ENCODE results near the gene PLCH1.

PLCH1 gene

DNA sequence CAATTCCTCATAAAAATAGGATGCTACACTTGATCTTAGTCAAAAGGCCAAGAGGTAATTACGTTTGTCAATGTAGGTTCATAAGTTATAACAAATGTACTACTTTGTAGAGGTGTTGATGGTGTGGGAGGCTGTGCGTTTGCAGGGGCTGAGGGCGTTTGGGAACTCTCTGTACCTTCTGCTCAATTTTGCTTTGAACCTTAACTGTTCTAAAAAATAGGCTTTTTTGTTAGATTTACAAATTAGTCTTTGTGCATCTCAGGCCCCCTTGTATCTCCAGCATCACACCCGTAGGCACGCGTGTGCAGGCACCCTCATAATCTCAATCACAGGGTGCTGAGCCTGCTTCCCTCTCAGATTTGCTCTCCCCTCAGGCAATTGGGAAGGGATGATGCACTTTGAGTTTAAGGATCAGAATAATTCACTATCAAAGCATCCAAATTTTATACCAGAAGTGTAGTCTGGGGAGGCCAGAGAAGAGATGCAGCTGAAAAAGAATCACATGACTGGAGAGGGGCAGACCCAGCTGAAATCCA is 415.3 kb downstream of the PLCH1 start:
- H2AFZ ChIP-seq (ENCODE audit: low read length) = no peak overlapping the region
- no peaks in the 10 kb centered on the region for H3K9me3 ChIP-seq (ENCODE audit: low read length)
- no peaks in the 10 kb centered on the region for H3F3A ChIP-seq (ENCODE audit: insufficient read depth, low read length)
- no peaks in the 10 kb centered on the region for H3K79me2 ChIP-seq (ENCODE audit: insufficient read depth, low read length)
- H3K4me2 ChIP-seq (ENCODE audit: low read length) = no peak overlapping the region
- no peak overlapping the region for H3K9ac ChIP-seq (ENCODE audit: low read length)
- no peaks in the 10 kb centered on the region; the same call in 1 of the 2 replicates for H3K27me3 ChIP-seq (ENCODE audit: insufficient read depth, low read length)
- no peak for TF ChIP-seq EZH2 (IDR thresholded peaks at IDR 0.05; ENCODE audit: borderline replicate concordance, low read length)
- TF ChIP-seq, protein P1, sequence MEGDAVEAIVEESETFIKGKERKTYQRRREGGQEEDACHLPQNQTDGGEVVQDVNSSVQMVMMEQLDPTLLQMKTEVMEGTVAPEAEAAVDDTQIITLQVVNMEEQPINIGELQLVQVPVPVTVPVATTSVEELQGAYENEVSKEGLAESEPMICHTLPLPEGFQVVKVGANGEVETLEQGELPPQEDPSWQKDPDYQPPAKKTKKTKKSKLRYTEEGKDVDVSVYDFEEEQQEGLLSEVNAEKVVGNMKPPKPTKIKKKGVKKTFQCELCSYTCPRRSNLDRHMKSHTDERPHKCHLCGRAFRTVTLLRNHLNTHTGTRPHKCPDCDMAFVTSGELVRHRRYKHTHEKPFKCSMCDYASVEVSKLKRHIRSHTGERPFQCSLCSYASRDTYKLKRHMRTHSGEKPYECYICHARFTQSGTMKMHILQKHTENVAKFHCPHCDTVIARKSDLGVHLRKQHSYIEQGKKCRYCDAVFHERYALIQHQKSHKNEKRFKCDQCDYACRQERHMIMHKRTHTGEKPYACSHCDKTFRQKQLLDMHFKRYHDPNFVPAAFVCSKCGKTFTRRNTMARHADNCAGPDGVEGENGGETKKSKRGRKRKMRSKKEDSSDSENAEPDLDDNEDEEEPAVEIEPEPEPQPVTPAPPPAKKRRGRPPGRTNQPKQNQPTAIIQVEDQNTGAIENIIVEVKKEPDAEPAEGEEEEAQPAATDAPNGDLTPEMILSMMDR (IDR thresholded peaks at IDR 0.05; ENCODE audit: low read length) = no peak
- H3K4me1 ChIP-seq (ENCODE audit: insufficient read depth, low read length, severe bottlenecking) = peaks cover 14% of the 10 kb centered on the region
- H3K4me3 ChIP-seq (ENCODE audit: low read depth, low read length, poor library complexity, severe bottlenecking) = no peak overlapping the region
- H3K9me2 ChIP-seq (ENCODE audit: low read depth, low read length) = no peaks in the 10 kb centered on the region
- H3K36me3 ChIP-seq (ENCODE audit: insufficient read depth, low read length) = no peaks in the 10 kb centered on the region
- no peak overlapping the region for H3K27ac ChIP-seq (ENCODE audit: low read depth, low read length, poor library complexity, severe bottlenecking)
- H4K20me1 ChIP-seq (ENCODE audit: insufficient read depth, low read length) = no peaks in the 10 kb centered on the region

GRCh38 chr3:155327871-155328270 is 417.0 kb downstream of the PLCH1 start:
- no peaks in the 10 kb centered on the region for H3K9me2 ChIP-seq (ENCODE audit: low read depth, low read length)
- H3K79me2 ChIP-seq (ENCODE audit: insufficient read depth, low read length) = no peaks in the 10 kb centered on the region
- H4K20me1 ChIP-seq (ENCODE audit: insufficient read depth, low read length) = no peaks in the 10 kb centered on the region
- H3K27ac ChIP-seq (ENCODE audit: low read depth, low read length, poor library complexity, severe bottlenecking) = no peak overlapping the region
- H3K4me3 ChIP-seq (ENCODE audit: low read depth, low read length, poor library complexity, severe bottlenecking) = no peak overlapping the region
- TF ChIP-seq EZH2 (IDR thresholded peaks at IDR 0.05; ENCODE audit: borderline replicate concordance, low read length) = no peak
- TF ChIP-seq, protein P1 (IDR thresholded peaks at IDR 0.05; ENCODE audit: low read length) = no peak
- no peaks in the 10 kb centered on the region for H3K9me3 ChIP-seq (ENCODE audit: low read length)
- no peak overlapping the region for H3K4me2 ChIP-seq (ENCODE audit: low read length)
- H2AFZ ChIP-seq (ENCODE audit: low read length) = no peak overlapping the region
- H3F3A ChIP-seq (ENCODE audit: insufficient read depth, low read length) = 0 out of 2 replicates have a peak, but pooled peaks cover 2% of the 10 kb centered on the region
- no peaks in the 10 kb centered on the region for H3K36me3 ChIP-seq (ENCODE audit: insufficient read depth, low read length)
- no peaks in the 10 kb centered on the region; the same call in 1 of the 2 replicates for H3K27me3 ChIP-seq (ENCODE audit: insufficient read depth, low read length)
- H3K4me1 ChIP-seq (ENCODE audit: insufficient read depth, low read length, severe bottlenecking) = peaks cover 14% of the 10 kb centered on the region
- H3K9ac ChIP-seq (ENCODE audit: low read length) = no peak overlapping the region

DNA sequence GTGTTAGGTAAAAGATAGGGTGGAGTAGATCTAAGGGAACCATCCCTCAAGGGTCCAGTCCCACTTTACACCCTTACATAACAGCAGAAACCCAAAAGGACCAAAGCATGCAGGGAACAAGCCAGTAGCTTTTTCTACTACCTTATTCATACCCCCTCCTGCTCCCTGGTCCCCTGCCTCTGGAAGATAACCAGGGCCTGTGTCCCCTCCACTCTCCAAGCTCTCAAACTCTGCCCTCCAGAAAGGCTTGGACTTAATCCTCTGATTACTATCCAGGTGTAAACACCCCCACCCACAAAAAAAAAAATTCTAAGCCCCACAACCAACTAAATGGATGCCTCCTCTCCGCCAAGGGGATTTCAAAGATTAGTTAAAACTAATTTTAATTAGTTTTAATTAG is 417.4 kb downstream of the PLCH1 start:
- Histone ChIP-seq H3K27me3 (ENCODE audit: insufficient read depth, low read length) (no peaks in the 10 kb centered on the region), H3K4me3 (ENCODE audit: low read depth, low read length, poor library complexity, severe bottlenecking) (no peak overlapping the region), H3K9me3 (ENCODE audit: low read length) (no peaks in the 10 kb centered on the region), H3K9me2 (ENCODE audit: low read depth, low read length) (no peaks in the 10 kb centered on the region), H3K9ac (ENCODE audit: low read length) (no peak overlapping the region), H3K4me2 (ENCODE audit: low read length) (no peak overlapping the region), H3K27ac (ENCODE audit: low read depth, low read length, poor library complexity, severe bottlenecking) (no peak overlapping the region), H3K36me3 (ENCODE audit: insufficient read depth, low read length) (no peaks in the 10 kb centered on the region), H3K4me1 (ENCODE audit: insufficient read depth, low read length, severe bottlenecking) (peaks cover 14% of the 10 kb centered on the region), H3K79me2 (ENCODE audit: insufficient read depth, low read length) (no peaks in the 10 kb centered on the region), H4K20me1 (ENCODE audit: insufficient read depth, low read length) (no peaks in the 10 kb centered on the region), H2AFZ (ENCODE audit: low read length) (no peak overlapping the region), H3F3A (ENCODE audit: insufficient read depth, low read length) (0 out of 2 replicates have a peak, but pooled peaks cover 2% of the 10 kb centered on the region)
- TF ChIP-seq, protein P1 (IDR thresholded peaks at IDR 0.05; ENCODE audit: low read length) = no peak
- TF ChIP-seq EZH2 (IDR thresholded peaks at IDR 0.05; ENCODE audit: borderline replicate concordance, low read length) = no peak
